Vagina (tissue), 2 donors: ENCODE results near the gene ARHGEF4.

ENCODE experiments used
- CTCF ChIP-seq, 3 experiments: fragments of 450-650 bp in 2 of 3; fragments of 200-600 bp in 1 of 3; sonication (generic) in 1 of 3; IDR thresholded peaks; one replicate each; pipeline ENCODE4 v1.5.1; 2017 to 2019; ENCODE audit warnings: antibody characterized with exemption in 3 of 3, mild to moderate bottlenecking in 2 of 3, moderate library complexity in 2 of 3
- POLR2A ChIP-seq, 2 donors: fragments of 450-650 bp; IDR thresholded peaks; one replicate each; pipeline ENCODE4 v1.6.1; 2017; ENCODE audit warnings: antibody characterized with exemption in 2 of 2, mild to moderate bottlenecking in 2 of 2, moderate library complexity in 2 of 2
- POLR2AphosphoS5 ChIP-seq, 2 donors: sonication (generic); formaldehyde crosslinking; IDR thresholded peaks; one replicate each; pipeline ENCODE4 v1.9.0; 2017; ENCODE audit warnings: antibody characterized with exemption in 2 of 2, mild to moderate bottlenecking in 2 of 2, low read depth in 1 of 2; ENCODE audit not compliant: insufficient read depth in 1 of 2

- TF ChIP-seq POLR2A (IDR thresholded peaks at IDR 0.05) (no peak), CTCF (IDR thresholded peaks at IDR 0.05) (no peak), POLR2AphosphoS5 (IDR thresholded peaks at IDR 0.05; ENCODE audit: insufficient read depth in 1 of 2, low read depth in 1 of 2) (no peak)
These were observed 197.0 kb downstream of the ARHGEF4 start for GRCh38 chr2:131033786-131034121.
